K562 (cell line): ENCODE results near the gene DOCK1.

Source experiments
- CTCF ChIP-seq, 3 experiments: IDR thresholded peaks in 2 of 3; conservative IDR thresholded peaks in 1 of 3; 2 replicates each; pipeline ENCODE4 v1.5.1; 2011 to 2012; ENCODE audit warnings: low read length in 3 of 3, mild to moderate bottlenecking in 3 of 3, control low read depth in 2 of 3, improper control_type of control experiment in 1 of 3, inconsistent platforms in 1 of 3, low read depth in 1 of 3, mixed read lengths in 1 of 3, moderate library complexity in 1 of 3; ENCODE audit not compliant: insufficient read depth in 2 of 3
- ETS1 ChIP-seq: conservative IDR thresholded peaks from 2 replicates; pipeline ENCODE4 v1.6.1; 2011; ENCODE audit warnings: low read depth, mild to moderate bottlenecking, low read length; ENCODE audit not compliant: control insufficient read depth
- POLR2A ChIP-seq: fragments of 450-650 bp; conservative IDR thresholded peaks from 2 replicates; pipeline ENCODE4 v1.6.1; 2016
- TCF3 ChIP-seq: sonication (generic); formaldehyde crosslinking; IDR thresholded peaks from 2 replicates; pipeline ENCODE4 v1.4.0; 2020; ENCODE audit warnings: mild to moderate bottlenecking, missing genetic modification reagents
- ZKSCAN8 ChIP-seq: fragments of 200-800 bp; sonication (Bioruptor generic); IDR thresholded peaks from 2 replicates; pipeline ENCODE4 v1.6.1; 2016; ENCODE audit warnings: missing genetic modification characterization, missing compliant biosample characterization

DNA sequence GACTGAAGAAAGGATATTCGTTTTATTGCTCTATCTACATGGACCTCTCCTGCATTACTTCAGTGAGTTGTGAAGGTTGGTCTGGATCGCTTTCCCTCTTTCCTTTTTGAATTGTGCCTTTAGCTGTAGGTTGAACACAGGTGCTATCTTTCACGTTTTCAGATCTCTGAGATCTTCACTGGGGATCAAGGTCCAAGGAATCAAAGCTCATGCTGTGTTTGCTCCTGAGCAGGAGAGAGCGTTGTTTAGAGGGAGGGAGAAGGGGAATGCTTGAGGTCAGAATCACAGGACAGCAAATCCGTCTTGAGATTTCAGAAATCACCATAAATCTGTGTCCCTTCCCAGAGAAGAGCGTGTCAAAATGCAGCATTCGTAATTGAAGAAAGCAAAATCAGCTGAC lies 186.1 kb downstream of the DOCK1 start:
- TF ChIP-seq CTCF (IDR thresholded peaks at IDR 0.05 in 2 of 3, conservative IDR thresholded peaks at IDR 0.05 in 1 of 3; ENCODE audit: insufficient read depth in 2 of 3, low read depth in 1 of 3, low read length in 3 of 3), result no peak
- TF ChIP-seq TCF3 (CRISPR knock-in tag), result no peak
- no peak for TF ChIP-seq ZKSCAN8 (CRISPR knock-in tag)
- TF ChIP-seq ETS1, result no peak
- TF ChIP-seq POLR2A, result no peak
